HG02970 (cell line): ENCODE results near the gene SCAPER.

Source experiments
- ATAC-seq: cut with Tn5 transposase; IDR thresholded peaks from one replicate; pipeline ENCODE4 v1.9.1; 2021; ENCODE audit warnings: mild to moderate bottlenecking, moderate library complexity, moderate number of reproducible peaks; ENCODE audit not compliant: unreplicated experiment, low FRiP score

SCAPER gene

GRCh38 chr15:76905013-76905839 lies at the start of gene SCAPER:
Gene SCAPER (minus strand): TSS chr15:76905340. CDS start chr15:76883817, 21,523 bp downstream.
- ATAC-seq: peak; percentile 89

GRCh38 chr15:76954744-76955143 lies 49.6 kb upstream of the SCAPER start:
- no peak for ATAC-seq

GRCh38 chr15:76953913-76954312 lies 48.8 kb upstream of the SCAPER start:
- no peak for ATAC-seq

GRCh38 chr15:76951220-76951619 lies 46.1 kb upstream of the SCAPER start:
- ATAC-seq: no peak

- ATAC-seq: no peak
Measured at GRCh38 chr15:76947454-76947853, 42.3 kb upstream of the SCAPER start.

GRCh38 chr15:76945494-76946093 lies 40.5 kb upstream of the SCAPER start:
- no peak for ATAC-seq

- no peak for ATAC-seq
Measured at GRCh38 chr15:76942331-76942730, 37.2 kb upstream of the SCAPER start.

GRCh38 chr15:76941636-76942035 lies 36.5 kb upstream of the SCAPER start:
- ATAC-seq: no peak

- ATAC-seq: no peak
Measured at GRCh38 chr15:76939715-76940114, 34.6 kb upstream of the SCAPER start.

GRCh38 chr15:76938752-76939151 lies 33.6 kb upstream of the SCAPER start:
- no peak for ATAC-seq

GRCh38 chr15:76936671-76937070 lies 31.5 kb upstream of the SCAPER start:
- ATAC-seq: no peak

- ATAC-seq: no peak
Measured at GRCh38 chr15:76935620-76936019, 30.5 kb upstream of the SCAPER start.

- no peak for ATAC-seq
Measured at GRCh38 chr15:76932135-76932966, 27.2 kb upstream of the SCAPER start.

- ATAC-seq: peak; percentile 94
Measured at GRCh38 chr15:76931397-76932134, 26.4 kb upstream of the SCAPER start, which contains the start of gene RCN2. Gene RCN2 (plus strand): TSS chr15:76931749. CDS start chr15:76931842, 93 bp downstream.

GRCh38 chr15:76930831-76931396 lies 25.8 kb upstream of the SCAPER start:
- peak; percentile 11 for ATAC-seq

GRCh38 chr15:76929011-76929760 lies 24.0 kb upstream of the SCAPER start:
- ATAC-seq: no peak

- no peak for ATAC-seq
Measured at GRCh38 chr15:76928201-76928600, 23.1 kb upstream of the SCAPER start.

- ATAC-seq: no peak
Measured at GRCh38 chr15:76916369-76916768, 11.2 kb upstream of the SCAPER start.

GRCh38 chr15:76913737-76914136 lies 8.6 kb upstream of the SCAPER start:
- no peak for ATAC-seq
